ENCODE data around the gene FOXD1. TPM values are rescaled to one million over a fixed set of nuclear protein-coding genes. Genes with fewer than 3 reads are reported as not detected.

Gene FOXD1
- total and polyA plus RNA-seq, 12 donors = 1.1 to 6.5 (median 2.1) TPM

- Histone ChIP-seq H3K27ac (peak overlapping the region in 2 of 5 donors; percentile 56 to 77), H3K27me3 (peaks cover 85% of the 10 kb centered on the region), H3K4me3 (peak overlapping the region in 1 of 4 donors; percentile 23), H3K9me3 (replicated peaks in 1 of 3) (no peaks in the 10 kb centered on the region), H3K4me1 (replicated peaks in 1 of 2) (peaks cover 0 to 3% of the 10 kb centered on the region in 2 donors), H3K36me3 (replicated peaks in 1 of 2) (no peaks in the 10 kb centered on the region)
- intact Hi-C loops (cut with DNase I) = no loop called here
- no peak for DNase-seq
- 12 to 23% (median 16%) methylated on average over 18 of the region's 18 CpGs for WGBS, 4 donors
- TF ChIP-seq CTCF (IDR thresholded peaks at IDR 0.05) = no peak
- no peak for TF ChIP-seq POLR2A (IDR thresholded peaks at IDR 0.05)
These were observed 10.6 kb downstream of the FOXD1 start for GRCh38 chr5:73437777-73438644.

- H3K9me3 ChIP-seq (replicated peaks in 1 of 3) = no peaks in the 10 kb centered on the region
- H3K4me3 ChIP-seq = peak overlapping the region in 1 of 4 donors; percentile 23
- 3 to 6% (median 4%) methylated on average over 28 to 69 of the region's 69 CpGs for WGBS, 4 donors
- H3K27me3 ChIP-seq = peaks cover 85% of the 10 kb centered on the region
- H3K4me1 ChIP-seq (replicated peaks in 1 of 2) = peaks cover 0 to 3% of the 10 kb centered on the region in 2 donors
- no peaks in the 10 kb centered on the region for H3K36me3 ChIP-seq (replicated peaks in 1 of 2)
- H3K27ac ChIP-seq = peak overlapping the region in 3 of 5 donors; percentile 11 to 77 (median 56)
- peak in 2 of 6 experiments; percentile 21 for TF ChIP-seq CTCF (IDR thresholded peaks at IDR 0.05)
- TF ChIP-seq POLR2A (IDR thresholded peaks at IDR 0.05) = no peak
- DNase-seq = no peak
- intact Hi-C loops (cut with DNase I) = no loop called here
These were observed 11.3 kb downstream of the FOXD1 start for GRCh38 chr5:73437101-73437776.

GRCh38 chr5:73436535-73437100 is 12.0 kb downstream of the FOXD1 start:
- H3K27ac ChIP-seq = peak overlapping the region in 3 of 5 donors; percentile 11 to 77 (median 56)

More at GRCh38 chr5:73436535-73437100, 12.0 kb downstream of the FOXD1 start:
- Histone ChIP-seq H3K4me1 (replicated peaks in 1 of 2) (peaks cover 0 to 3% of the 10 kb centered on the region in 2 donors), H3K9me3 (replicated peaks in 1 of 3) (no peaks in the 10 kb centered on the region), H3K4me3 (peak overlapping the region in 1 of 4 donors; percentile 23), H3K36me3 (replicated peaks in 1 of 2) (no peaks in the 10 kb centered on the region), H3K27me3 (peaks cover 78% of the 10 kb centered on the region)
- TF ChIP-seq POLR2A (IDR thresholded peaks at IDR 0.05) (no peak), CTCF (IDR thresholded peaks at IDR 0.05) (no peak)
- DNase-seq = no peak
- 1 to 6% (median 5%) methylated on average over 10 to 66 of the region's 66 CpGs for WGBS, 4 donors
- intact Hi-C loops (cut with DNase I) = no loop called here
